Tibial nerve (tissue), 4 donors: ENCODE data around the gene LRPAP1. TPM values are rescaled to one million over a fixed set of nuclear protein-coding genes. Genes with fewer than 3 reads are reported as not detected.

Experiments used
- DNase-seq, 2 donors: peaks; one replicate each; pipeline ENCODE4 v3.0.0-alpha.2; 2019; ENCODE audit warnings: low spot score in 2 of 2
- H3K27ac ChIP-seq, 4 donors: fragments of 200-600 bp; sonication (generic) in 3 of 4; one replicate each; pipeline ENCODE4 v1.5.1; 2017 to 2019; ENCODE audit warnings: mild to moderate bottlenecking in 1 of 4
- H3K27me3 ChIP-seq, 2 donors: fragments of 200-600 bp; sonication (generic) in 1 of 2; one replicate each; pipeline versions ENCODE4 v1.5.1 to v1.6.0; 2017 to 2019
- H3K36me3 ChIP-seq, 3 donors: fragments of 200-600 bp; sonication (generic); one replicate each; pipeline ENCODE4 v1.5.1; 2018 to 2019
- H3K4me1 ChIP-seq, 4 donors: fragments of 200-600 bp; sonication (generic) in 3 of 4; one replicate each; pipeline ENCODE4 v1.5.1; 2017 to 2019
- H3K4me3 ChIP-seq, 4 donors: fragments of 200-600 bp; sonication (generic) in 3 of 4; one replicate each; pipeline ENCODE4 v1.5.1; 2017 to 2019; ENCODE audit warnings: mild to moderate bottlenecking in 1 of 4, moderate library complexity in 1 of 4
- H3K9me3 ChIP-seq, 4 donors: fragments of 200-600 bp; sonication (generic) in 3 of 4; one replicate each; pipeline ENCODE4 v1.5.1; 2017 to 2019
- CTCF ChIP-seq, 5 experiments: fragments of 200-600 bp in 3 of 5; fragments of 450-650 bp in 2 of 5; sonication (generic) in 3 of 5; IDR thresholded peaks; one replicate each; pipeline ENCODE4 v1.5.1; 2016 to 2019; ENCODE audit warnings: antibody characterized with exemption in 5 of 5, mild to moderate bottlenecking in 3 of 5, moderate library complexity in 2 of 5
- EP300 ChIP-seq, 2 donors: sonication (generic); formaldehyde crosslinking; IDR thresholded peaks; one replicate each; pipeline ENCODE4 v1.6.1; 2017; ENCODE audit warnings: antibody characterized with exemption in 2 of 2, mild to moderate bottlenecking in 1 of 2
- POLR2A ChIP-seq, 2 donors: fragments of 450-650 bp; IDR thresholded peaks; one replicate each; pipeline ENCODE4 v1.6.1; 2017; ENCODE audit warnings: antibody characterized with exemption in 2 of 2, mild to moderate bottlenecking in 2 of 2, moderate library complexity in 2 of 2
- WGBS, 2 donors: methylation state at CpG; one replicate each; pipeline ENCODE4 v1.1.5; 2018; 5-methylcytosine and 5-hydroxymethylcytosine counted together
- total RNA-seq, 4 donors: library from RNA; depleted of rRNA; stranded (reverse); fragments of >200 nt; gene quantifications; one replicate each; pipeline ENCODE4 v1.1.0, GENCODE V29; 2016

LRPAP1 gene
- total RNA-seq, 4 donors from 2014 or later, result 68.1 to 169 (median 108) TPM

- Histone ChIP-seq H3K4me1 (peaks cover 0 to 42% (median 20%) of the 10 kb centered on the region in 4 donors), H3K27ac (peak overlapping the region in 2 of 4 donors; percentile 44 to 81), H3K36me3 (peaks cover 0 to 22% (median 0%) of the 10 kb centered on the region in 3 donors), H3K27me3 (no peaks in the 10 kb centered on the region), H3K4me3 (peak overlapping the region; percentile 86 to 91 (median 88)), H3K9me3 (no peaks in the 10 kb centered on the region)
- 20 to 29% methylated on average over 9 to 25 of the region's 42 CpGs for WGBS, 2 donors
- no peak for DNase-seq
- TF ChIP-seq EP300 (IDR thresholded peaks at IDR 0.05), result no peak
- no peak for TF ChIP-seq CTCF (IDR thresholded peaks at IDR 0.05)
- TF ChIP-seq POLR2A (IDR thresholded peaks at IDR 0.05), result no peak
Observed at GRCh38 chr4:3532751-3533422, 665 bp upstream of the LRPAP1 start.

- 15 to 17% methylated on average over 17 of the region's 17 CpGs for WGBS, 2 donors
- no peak for TF ChIP-seq CTCF (IDR thresholded peaks at IDR 0.05)
- TF ChIP-seq EP300 (IDR thresholded peaks at IDR 0.05), result no peak
- TF ChIP-seq POLR2A (IDR thresholded peaks at IDR 0.05), result no peak
- H3K4me3 ChIP-seq, result peak overlapping the region; percentile 86 to 91 (median 88)
- H3K4me1 ChIP-seq, result peaks cover 0 to 42% (median 20%) of the 10 kb centered on the region in 4 donors
- peaks cover 0 to 29% (median 0%) of the 10 kb centered on the region in 3 donors for H3K36me3 ChIP-seq
- no peak for DNase-seq
- H3K9me3 ChIP-seq, result no peaks in the 10 kb centered on the region
- no peaks in the 10 kb centered on the region for H3K27me3 ChIP-seq
- H3K27ac ChIP-seq, result peak overlapping the region in 2 of 4 donors; percentile 81
Observed at GRCh38 chr4:3531318-3531878, 824 bp downstream of the LRPAP1 start.

- H3K4me3 ChIP-seq, result peak overlapping the region in 1 of 4 donors; percentile 91
- peaks cover 0 to 42% (median 20%) of the 10 kb centered on the region in 4 donors for H3K4me1 ChIP-seq
- H3K9me3 ChIP-seq, result no peaks in the 10 kb centered on the region
- no peaks in the 10 kb centered on the region for H3K27me3 ChIP-seq
- no peak for DNase-seq
- WGBS, 2 donors, result 77 to 81% methylated on average over 14 to 18 of the region's 18 CpGs
- no peak overlapping the region for H3K27ac ChIP-seq
- no peak for TF ChIP-seq POLR2A (IDR thresholded peaks at IDR 0.05)
- TF ChIP-seq CTCF (IDR thresholded peaks at IDR 0.05), result no peak
- TF ChIP-seq EP300 (IDR thresholded peaks at IDR 0.05), result no peak
- peaks cover 0 to 33% (median 0%) of the 10 kb centered on the region in 3 donors for H3K36me3 ChIP-seq
Observed at GRCh38 chr4:3530663-3531254, 1.5 kb downstream of the LRPAP1 start.

- Histone ChIP-seq H3K4me1 (peaks cover 0 to 42% (median 20%) of the 10 kb centered on the region in 4 donors), H3K27me3 (no peaks in the 10 kb centered on the region), H3K36me3 (peaks cover 0 to 39% (median 0%) of the 10 kb centered on the region in 3 donors), H3K27ac (no peak overlapping the region), H3K9me3 (no peaks in the 10 kb centered on the region), H3K4me3 (no peak overlapping the region)
- no peak for DNase-seq
- TF ChIP-seq CTCF (IDR thresholded peaks at IDR 0.05) (no peak), POLR2A (IDR thresholded peaks at IDR 0.05) (no peak), EP300 (IDR thresholded peaks at IDR 0.05) (no peak)
- 83 to 91% methylated on average over 12 to 16 of the region's 16 CpGs for WGBS, 2 donors
Observed at GRCh38 chr4:3530051-3530450, 2.2 kb downstream of the LRPAP1 start.

GRCh38 chr4:3529363-3529762 is 2.9 kb downstream of the LRPAP1 start:
- H3K4me3 ChIP-seq, result no peak overlapping the region
- WGBS, 2 donors, result 82 to 86% methylated on average over 12 of the region's 12 CpGs
- TF ChIP-seq EP300 (IDR thresholded peaks at IDR 0.05) (no peak), CTCF (IDR thresholded peaks at IDR 0.05) (no peak), POLR2A (IDR thresholded peaks at IDR 0.05) (no peak)
- H3K27ac ChIP-seq, result no peak overlapping the region
- no peaks in the 10 kb centered on the region for H3K9me3 ChIP-seq
- peak in 1 of 2 donors; percentile 28 for DNase-seq
- H3K27me3 ChIP-seq, result no peaks in the 10 kb centered on the region
- H3K36me3 ChIP-seq, result peaks cover 0 to 46% (median 0%) of the 10 kb centered on the region in 3 donors
- peaks cover 0 to 42% (median 20%) of the 10 kb centered on the region in 4 donors for H3K4me1 ChIP-seq
